C4-2B (cell line): ENCODE results near the gene ZKSCAN5.

Source experiments
- ZFX ChIP-seq: fragments of 450-650 bp; IDR thresholded peaks from 2 replicates; pipeline ENCODE4 v1.6.1; 2017
- TF ChIP-seq, protein P1 (sequence below): fragments of 450-650 bp; conservative IDR thresholded peaks from 2 replicates; pipeline ENCODE4 v1.5.1; 2017; ENCODE audit warnings: mild to moderate bottlenecking

DNA sequence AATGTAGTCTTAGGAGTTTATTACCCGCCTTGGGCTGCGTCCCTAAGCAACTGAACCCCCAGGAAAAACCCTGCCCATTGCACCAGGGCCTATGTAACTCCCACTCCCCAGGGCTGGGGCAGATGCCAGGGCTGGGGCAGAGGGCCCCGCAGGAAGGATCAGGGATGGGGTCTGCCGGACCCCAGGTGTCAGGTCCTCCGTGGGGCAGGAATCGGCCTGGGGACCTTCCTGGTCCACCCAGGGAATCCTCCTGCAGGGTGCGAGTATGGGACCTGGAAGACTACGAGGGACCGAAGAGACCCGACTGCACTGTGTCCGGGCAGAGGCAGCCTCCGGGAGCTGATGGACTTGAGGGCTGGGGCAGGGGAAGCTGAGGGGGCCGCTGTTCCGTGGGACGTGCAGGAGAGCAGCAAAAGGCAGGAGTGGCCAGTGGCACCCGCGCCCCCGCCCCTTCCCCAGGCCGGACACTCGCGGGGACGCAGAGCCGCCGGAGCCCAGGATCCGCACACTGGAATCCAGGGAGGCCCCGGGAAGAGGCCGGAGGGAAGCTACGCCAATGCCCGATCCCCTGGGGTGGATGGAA lies 36.0 kb upstream of the ZKSCAN5 start:
- TF ChIP-seq, protein P1, sequence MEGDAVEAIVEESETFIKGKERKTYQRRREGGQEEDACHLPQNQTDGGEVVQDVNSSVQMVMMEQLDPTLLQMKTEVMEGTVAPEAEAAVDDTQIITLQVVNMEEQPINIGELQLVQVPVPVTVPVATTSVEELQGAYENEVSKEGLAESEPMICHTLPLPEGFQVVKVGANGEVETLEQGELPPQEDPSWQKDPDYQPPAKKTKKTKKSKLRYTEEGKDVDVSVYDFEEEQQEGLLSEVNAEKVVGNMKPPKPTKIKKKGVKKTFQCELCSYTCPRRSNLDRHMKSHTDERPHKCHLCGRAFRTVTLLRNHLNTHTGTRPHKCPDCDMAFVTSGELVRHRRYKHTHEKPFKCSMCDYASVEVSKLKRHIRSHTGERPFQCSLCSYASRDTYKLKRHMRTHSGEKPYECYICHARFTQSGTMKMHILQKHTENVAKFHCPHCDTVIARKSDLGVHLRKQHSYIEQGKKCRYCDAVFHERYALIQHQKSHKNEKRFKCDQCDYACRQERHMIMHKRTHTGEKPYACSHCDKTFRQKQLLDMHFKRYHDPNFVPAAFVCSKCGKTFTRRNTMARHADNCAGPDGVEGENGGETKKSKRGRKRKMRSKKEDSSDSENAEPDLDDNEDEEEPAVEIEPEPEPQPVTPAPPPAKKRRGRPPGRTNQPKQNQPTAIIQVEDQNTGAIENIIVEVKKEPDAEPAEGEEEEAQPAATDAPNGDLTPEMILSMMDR, result no peak
- TF ChIP-seq ZFX, result no peak
